Measurements from ENCODE around the gene MYEF2. TPM values are rescaled to one million over a fixed set of nuclear protein-coding genes. Genes with fewer than 3 reads are reported as not detected.

MYEF2 gene
- total RNA-seq, 2 donors from 2014 or later, result 12.3 to 13.2 TPM

DNA sequence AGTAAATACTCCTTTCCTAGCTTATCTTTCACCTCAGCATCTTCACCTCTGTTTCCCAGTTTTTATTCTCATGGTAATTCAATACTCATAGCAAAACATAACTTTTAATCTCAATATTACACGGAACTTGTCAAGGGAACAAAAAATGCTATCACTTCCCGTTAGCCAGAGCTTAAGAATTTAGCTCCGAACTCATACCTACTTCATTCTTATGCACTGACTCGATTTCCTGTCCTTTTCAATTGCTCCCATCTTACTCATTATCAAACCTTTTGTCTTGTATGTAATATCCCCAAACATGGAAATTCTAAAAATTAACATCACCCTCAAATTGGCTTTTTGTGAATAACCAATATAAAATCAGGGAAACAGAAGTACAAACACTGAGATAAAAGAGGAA, 28.2 kb downstream of the MYEF2 start:
- DNase-seq, result no peak

GRCh38 chr15:48147358-48147757, 30.7 kb downstream of the MYEF2 start:
- DNase-seq, result no peak
- intact Hi-C loops (cut with DNase I, micrococcal nuclease), result no loop called here
- ATAC-seq, result no peak

More for the DNA sequence above, 28.2 kb downstream of the MYEF2 start:
- intact Hi-C loops (cut with DNase I, micrococcal nuclease), result no loop called here
- ATAC-seq, result no peak

DNA sequence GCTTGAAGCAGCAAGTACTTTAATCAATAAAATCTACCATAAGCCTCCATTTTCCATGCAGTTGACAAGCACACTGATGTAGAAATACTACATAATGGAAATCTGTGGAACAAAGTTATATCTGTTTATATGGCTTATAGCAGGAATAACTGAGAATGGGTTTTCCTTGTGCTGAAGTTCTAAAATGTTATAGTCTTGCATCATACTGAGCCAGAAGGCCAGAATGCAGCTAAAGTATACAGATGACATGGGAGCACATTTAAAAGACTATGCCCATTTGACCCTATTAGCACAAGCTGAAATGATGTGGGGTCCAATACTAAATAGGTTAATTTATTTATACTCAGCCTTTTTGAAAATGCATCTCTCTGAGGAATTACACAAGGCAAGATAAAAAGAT, 32.2 kb downstream of the MYEF2 start:
- intact Hi-C loops (cut with DNase I, micrococcal nuclease), result no loop called here
- no peak for DNase-seq
- no peak for ATAC-seq

DNA sequence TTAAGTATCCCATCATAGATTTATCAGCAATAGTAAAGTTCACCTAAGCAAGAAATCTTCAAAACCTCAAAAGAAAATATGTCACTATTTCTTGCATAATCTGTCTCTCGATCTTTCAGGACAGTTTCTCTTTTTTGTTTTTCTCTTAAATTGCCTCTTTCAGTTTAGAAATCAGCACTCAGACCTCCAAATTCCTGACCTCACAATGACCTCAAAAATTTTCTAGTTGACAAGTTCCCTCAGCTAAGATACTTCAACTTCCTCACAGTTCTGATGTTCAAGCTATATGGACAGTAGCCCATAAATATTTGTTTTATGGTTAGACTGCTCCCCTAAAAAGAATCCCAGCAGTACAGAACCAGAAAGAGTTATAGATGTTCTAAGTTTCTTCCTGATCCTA, 33.2 kb downstream of the MYEF2 start:
- DNase-seq, result no peak
- intact Hi-C loops (cut with DNase I, micrococcal nuclease), result no loop called here
- ATAC-seq, result no peak

DNA sequence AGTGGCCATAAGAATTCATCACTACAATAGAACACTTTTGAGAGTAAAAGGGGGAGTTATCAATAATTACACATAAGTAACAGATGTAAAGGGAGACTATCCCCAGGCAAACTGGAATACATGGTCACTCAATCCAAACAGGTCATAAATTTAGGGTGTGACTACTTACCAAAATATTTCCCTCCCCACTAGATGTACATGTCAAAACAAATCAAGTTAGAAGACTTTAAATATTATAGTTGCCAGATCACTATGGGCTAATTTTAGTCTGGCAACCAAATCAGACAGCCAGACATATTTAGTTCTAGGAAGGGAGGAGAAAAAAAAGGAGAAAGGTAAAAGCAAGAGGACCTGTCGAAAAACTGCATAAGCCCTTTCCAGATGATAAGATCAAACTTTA, 34.2 kb downstream of the MYEF2 start:
- intact Hi-C loops (cut with DNase I, micrococcal nuclease), result no loop called here
- no peak for ATAC-seq
- no peak for DNase-seq

DNA sequence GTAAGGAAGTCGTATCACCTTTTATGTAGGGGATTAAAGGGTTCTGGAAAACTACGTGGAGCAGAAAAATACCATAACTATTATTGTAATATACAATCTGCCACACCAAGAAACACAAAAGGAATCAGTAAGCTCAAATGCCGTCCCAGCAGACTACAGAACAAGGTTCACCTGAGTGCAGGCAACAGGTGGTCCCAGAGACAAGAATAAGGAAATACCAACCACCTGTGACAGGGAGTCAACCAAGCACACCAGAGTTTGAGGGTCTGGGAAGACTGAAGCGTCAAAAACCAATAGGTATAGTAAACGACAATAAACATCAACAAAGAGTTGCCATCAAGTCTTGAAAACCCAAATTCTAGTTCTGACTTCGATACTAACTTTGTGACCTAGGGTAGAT, 45.2 kb downstream of the MYEF2 start:
- DNase-seq (no peak), ATAC-seq (no peak)
- intact Hi-C loops (cut with DNase I, micrococcal nuclease), result no loop called here

GRCh38 chr15:48131324-48131723, 46.8 kb downstream of the MYEF2 start:
- DNase-seq, result no peak
- ATAC-seq, result no peak
- intact Hi-C loops (cut with DNase I, micrococcal nuclease), result no loop called here

DNA sequence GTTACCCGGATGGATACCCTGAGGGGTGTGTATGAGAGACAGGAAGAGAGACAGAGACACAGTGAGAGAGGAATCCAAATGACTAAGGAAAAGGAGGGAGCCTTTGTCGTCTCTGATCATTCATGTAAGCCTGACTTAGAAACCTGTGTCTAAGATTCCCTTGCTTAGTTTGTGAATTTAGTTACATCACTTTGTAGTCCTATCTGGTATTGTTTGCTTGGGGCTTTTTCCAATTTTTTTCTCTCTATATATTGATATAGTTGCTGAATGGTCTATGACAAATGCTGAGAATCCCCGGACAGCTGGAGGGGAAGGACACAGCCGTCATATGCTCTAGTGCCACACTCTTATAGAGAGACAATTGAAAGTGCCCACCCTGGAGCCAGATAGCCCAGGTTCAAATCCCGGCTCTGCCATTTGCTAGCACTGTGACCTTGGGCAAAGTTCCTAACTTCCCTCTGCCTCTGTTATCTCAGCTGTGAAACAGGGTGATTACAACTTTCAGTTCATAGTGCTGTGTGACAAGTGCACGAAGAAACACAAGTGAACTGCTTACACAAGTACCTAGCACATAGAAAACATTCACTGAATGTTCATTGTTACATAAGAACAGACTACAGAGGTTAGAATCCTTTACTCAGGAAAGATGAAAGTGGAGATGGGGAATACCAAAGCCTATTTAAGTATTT, 51.3 kb downstream of the MYEF2 start:
- intact Hi-C loops (cut with DNase I, micrococcal nuclease), result no loop called here
- ATAC-seq, result no peak
- no peak for DNase-seq

DNA sequence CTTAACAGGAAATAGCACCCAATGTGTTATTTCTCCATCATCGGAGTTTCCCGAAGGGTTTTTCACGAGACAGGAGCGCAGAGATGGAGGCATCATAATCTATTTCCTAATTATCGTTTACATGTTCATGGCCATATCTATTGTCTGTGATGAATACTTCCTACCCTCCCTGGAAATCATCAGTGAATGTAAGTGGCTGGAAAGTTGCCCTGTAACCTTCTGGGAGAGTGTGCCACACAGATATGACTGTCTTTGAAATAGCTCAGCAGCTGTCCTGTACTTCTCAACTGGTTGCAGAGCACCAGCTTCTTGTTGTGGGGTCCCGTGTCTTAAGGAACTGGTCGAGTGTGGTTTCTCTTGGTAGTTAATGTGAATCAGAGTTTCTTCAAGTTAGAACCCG, 56.2 kb downstream of the MYEF2 start:
- ATAC-seq (no peak), DNase-seq (no peak)
- intact Hi-C loops (cut with DNase I, micrococcal nuclease), result no loop called here

DNA sequence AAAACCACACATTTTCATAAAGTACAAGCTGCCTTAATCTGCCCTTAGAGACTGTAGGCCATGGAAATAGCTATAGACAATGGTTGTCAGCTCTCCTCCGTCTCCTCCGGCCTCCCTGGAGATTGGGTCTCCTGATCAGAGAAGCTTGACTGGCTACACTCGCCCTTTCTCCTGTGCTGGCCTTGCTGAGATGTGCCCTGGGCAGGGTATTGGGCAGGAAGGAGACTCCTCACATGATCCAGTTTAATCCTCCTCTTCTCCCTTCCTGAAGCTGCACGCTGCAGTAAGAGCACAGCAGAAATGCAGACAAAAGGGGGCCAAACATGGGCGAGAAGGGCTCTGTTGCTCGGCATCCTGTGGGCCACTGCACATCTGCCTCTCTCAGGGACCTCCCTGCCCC, 57.4 kb downstream of the MYEF2 start, which contains the start of gene SLC24A5:
TSS of gene SLC24A5 (plus strand) at position 246 of the 400 bp plus-strand sequence. CDS start at position 301, 55 bp downstream.
- ATAC-seq (no peak), DNase-seq (no peak)
- intact Hi-C loops (cut with DNase I, micrococcal nuclease), result no loop called here

DNA sequence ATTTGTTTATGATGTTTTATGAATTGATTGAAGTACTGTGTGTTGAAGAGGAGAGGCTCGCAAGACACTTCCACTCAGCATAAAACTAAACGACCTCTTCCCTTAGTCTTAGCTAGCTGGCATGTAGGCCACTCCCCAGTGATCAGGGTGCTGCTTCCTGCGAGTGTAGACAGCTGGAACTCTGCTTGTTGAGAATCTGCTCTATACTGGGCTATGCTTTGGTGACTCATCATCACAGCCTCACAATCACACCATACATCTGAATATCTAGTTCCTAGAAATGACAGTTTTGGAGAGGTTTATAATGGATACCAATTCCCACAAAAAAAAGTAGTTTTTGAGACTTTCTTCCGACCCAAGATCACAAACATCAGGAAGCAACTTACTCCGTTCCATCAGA, 58.8 kb downstream of the MYEF2 start:
- ATAC-seq (no peak), DNase-seq (no peak)
- intact Hi-C loops (cut with DNase I, micrococcal nuclease), result no loop called here

GRCh38 chr15:48112242-48112641, 65.9 kb downstream of the MYEF2 start:
- ATAC-seq (peak; percentile 61), DNase-seq (peak in 1 of 2 donors; percentile 8)
- intact Hi-C loops (cut with DNase I, micrococcal nuclease), result no loop called here

DNA sequence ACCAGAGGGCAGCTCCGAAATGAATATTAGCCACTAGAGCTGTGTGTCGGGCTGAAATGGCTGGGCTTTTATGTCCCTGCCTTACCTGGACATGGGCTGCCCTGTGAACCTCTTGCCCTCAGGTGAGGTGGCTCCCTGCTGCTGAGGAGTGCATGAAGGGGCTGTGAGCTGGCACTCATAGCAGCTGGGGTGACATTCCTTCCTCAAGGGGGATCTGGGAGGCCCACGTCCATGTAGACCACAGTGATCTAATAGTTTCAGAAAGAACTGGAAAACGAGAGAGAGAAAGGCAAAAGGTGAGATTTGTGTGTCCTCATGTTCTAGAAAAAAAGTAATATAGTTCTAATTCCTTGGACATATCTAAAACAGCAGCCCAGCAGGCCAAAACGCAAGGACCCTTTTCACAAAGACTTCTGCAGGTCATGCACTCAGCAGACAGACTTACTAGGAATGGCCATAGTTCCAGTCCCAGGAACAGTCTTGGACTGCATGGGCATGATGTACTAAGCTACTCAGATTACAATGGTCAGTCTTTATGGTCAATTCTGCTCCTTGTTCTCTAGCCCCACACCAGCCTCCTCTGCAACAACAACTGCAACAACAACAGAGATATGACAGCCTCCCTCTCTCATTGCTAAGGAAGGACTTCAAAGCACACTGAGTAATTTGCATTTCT, 68.1 kb downstream of the MYEF2 start:
- DNase-seq (no peak), ATAC-seq (no peak)
- intact Hi-C loops (cut with DNase I, micrococcal nuclease), result no loop called here

DNA sequence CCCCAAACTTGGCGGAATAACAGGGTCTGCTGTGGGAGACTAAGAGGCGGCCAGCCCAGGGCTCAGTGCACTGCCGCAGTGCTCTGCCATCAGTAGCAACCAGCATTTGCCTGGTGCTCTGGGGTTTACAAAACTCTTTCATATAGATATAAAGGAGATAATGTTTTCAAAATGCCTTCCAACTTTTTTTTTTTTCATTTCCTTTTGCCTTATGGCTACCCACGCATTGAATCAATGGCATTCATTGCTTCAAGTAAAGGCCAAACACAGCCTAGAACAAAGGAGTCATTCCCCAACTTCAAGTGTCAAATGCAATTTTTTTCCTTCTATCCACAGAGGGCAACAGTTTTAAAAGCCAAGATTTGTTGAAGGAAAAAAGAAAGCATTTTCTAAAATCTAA, 68.9 kb downstream of the MYEF2 start:
- ATAC-seq (no peak), DNase-seq (no peak)
- intact Hi-C loops (cut with DNase I, micrococcal nuclease), result no loop called here

DNA sequence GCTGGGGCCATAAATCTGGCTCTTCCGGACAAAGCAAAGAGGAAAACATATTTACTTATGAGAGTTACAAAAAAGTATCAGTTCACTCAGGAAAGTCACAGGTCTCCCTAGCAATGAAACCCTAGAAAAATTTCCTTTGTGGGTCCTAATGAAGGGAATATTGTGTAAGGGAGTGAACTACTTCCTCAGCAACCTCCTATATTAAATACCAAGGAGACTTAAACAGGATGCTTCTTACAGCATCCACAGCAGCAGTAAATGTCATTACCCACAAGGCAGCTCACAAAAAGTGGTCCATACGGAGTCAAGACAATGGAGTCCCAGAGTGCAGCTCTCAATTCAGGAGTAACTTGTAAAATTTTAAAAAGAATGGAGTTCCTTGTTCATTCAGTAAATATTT, 72.2 kb downstream of the MYEF2 start:
- DNase-seq (no peak), ATAC-seq (no peak)
- intact Hi-C loops (cut with DNase I, micrococcal nuclease), result no loop called here

- DNase-seq, result no peak
- no peak for ATAC-seq
- intact Hi-C loops (cut with DNase I, micrococcal nuclease), result no loop called here
Observed at GRCh38 chr15:48103647-48104046, 74.4 kb downstream of the MYEF2 start.

DNA sequence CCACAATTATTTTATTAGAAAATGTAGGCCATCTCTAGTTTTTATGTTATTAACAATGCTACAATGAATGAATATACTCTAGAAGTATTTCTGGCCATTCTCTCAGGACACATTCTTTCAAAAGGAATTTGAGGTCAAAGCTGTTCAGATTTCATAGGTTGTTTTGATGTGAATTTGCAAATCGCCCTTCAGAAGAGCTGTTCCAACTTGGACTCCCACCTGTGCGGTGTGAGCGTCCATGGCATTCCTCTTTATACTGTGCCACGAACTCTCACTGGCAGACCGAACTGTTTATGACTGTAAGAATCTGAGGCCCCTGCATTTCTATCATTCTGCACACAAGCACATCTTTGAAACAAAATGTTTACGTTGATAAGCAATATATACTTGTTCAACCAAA, 75.9 kb downstream of the MYEF2 start:
- intact Hi-C loops (cut with DNase I, micrococcal nuclease), result no loop called here
- no peak for DNase-seq
- no peak for ATAC-seq

DNA sequence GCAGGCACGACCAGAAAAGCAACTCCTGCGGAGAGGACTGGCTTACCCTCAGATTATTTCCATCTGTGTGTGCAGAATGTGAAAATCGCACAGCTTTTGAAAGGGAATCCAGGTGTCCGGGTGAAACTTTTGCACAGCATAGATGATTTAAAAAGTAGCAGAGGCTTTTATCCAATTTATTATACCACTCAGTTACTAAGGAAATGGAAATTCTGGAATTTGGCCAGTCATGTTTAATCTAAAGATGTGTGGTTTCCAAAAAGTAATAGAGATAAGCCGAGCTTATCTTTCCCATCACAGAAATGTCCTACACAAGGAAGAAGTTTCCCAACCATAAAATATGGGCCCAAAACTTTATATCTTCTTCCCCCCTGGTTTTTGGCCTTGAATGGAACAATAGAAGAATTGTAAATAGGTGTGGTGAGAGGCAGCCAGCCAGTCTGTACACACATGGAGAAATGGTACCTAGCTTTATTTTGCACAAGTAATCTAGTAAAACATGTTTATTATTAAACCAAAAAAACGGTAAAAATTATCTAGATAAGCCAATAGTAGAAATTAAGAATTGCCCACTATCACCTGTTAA, 76.6 kb downstream of the MYEF2 start:
- DNase-seq, result no peak
- intact Hi-C loops (cut with DNase I, micrococcal nuclease), result no loop called here
- peak; percentile 71 for ATAC-seq

DNA sequence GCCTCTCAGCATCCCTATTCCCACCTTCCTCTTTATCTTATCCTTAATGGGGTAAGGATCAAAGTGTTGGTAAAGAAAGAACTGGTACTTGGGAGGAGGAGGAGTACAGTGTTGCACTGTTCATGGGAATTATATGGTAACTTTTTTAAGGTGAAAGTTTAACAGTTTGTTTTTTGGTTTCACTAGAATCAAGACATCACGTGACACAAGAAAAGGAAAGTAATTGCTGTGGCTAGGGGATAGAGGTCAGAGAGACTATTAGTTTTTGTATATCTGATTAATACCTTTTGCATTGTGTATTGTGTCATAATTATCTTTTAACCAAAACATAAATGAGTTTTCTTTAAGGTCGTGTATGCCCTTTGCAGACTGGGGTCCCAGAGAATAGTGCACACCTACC, 80.8 kb downstream of the MYEF2 start:
- intact Hi-C loops (cut with DNase I, micrococcal nuclease), result no loop called here
- DNase-seq, result no peak

GRCh38 chr15:48096813-48097212, 81.3 kb downstream of the MYEF2 start:
- no peak for DNase-seq

More for the DNA sequence above, 80.8 kb downstream of the MYEF2 start:
- no peak for ATAC-seq

More at GRCh38 chr15:48096813-48097212, 81.3 kb downstream of the MYEF2 start:
- ATAC-seq, result no peak
- intact Hi-C loops (cut with DNase I, micrococcal nuclease), result no loop called here

Measured in left colon (tissue), 2 donors.